ENCODE results near the gene PHPT1.
"Not testable (repeated sequence)": the region's sequence is repeated elsewhere in the genome, so short reads cannot be mapped to it uniquely, and the experiment has no call there.

Gene PHPT1

DNA sequence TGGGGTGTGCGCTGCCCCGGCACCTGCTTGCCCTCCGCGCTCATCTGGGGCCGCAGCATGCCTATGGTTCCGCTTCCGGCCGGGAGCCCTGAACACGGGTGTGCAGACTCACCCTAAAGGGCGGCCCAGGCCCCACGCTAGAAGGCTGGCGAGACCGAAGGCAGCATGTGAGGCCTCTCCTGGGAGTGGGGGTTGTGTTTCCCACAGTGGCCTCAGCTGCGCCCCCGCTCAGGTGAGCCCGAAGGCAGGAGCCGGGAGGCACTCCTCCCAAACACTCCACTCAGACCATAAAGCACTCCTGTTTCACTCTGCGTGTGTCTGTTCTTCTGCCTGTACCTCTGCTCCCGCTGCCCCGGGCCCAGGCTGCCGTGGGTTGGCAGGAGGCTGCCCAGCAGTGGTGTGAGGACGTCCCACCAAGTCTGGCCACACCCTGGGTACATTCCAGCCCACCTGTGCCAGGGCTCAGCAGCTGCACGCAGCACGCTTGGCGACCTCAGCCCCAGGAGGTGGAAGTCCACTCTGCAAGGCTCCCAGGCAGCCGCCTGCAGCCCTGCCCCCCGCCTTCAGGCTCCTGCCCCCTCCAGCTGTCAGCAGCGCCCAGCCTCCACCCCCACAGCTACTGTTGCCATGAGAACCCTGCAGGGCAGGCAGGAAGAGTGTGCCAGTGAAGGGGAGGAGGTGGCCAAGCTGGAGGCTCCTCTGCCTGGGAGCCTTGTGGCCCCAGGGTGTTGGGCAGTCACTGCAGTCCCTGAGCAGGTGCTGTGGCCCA lies 8.1 kb upstream of the PHPT1 start:
- H3K27ac ChIP-seq = peak overlapping the region; percentile 66
- TF ChIP-seq, protein P1, sequence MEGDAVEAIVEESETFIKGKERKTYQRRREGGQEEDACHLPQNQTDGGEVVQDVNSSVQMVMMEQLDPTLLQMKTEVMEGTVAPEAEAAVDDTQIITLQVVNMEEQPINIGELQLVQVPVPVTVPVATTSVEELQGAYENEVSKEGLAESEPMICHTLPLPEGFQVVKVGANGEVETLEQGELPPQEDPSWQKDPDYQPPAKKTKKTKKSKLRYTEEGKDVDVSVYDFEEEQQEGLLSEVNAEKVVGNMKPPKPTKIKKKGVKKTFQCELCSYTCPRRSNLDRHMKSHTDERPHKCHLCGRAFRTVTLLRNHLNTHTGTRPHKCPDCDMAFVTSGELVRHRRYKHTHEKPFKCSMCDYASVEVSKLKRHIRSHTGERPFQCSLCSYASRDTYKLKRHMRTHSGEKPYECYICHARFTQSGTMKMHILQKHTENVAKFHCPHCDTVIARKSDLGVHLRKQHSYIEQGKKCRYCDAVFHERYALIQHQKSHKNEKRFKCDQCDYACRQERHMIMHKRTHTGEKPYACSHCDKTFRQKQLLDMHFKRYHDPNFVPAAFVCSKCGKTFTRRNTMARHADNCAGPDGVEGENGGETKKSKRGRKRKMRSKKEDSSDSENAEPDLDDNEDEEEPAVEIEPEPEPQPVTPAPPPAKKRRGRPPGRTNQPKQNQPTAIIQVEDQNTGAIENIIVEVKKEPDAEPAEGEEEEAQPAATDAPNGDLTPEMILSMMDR (conservative IDR thresholded peaks at IDR 0.05) = no peak

DNA sequence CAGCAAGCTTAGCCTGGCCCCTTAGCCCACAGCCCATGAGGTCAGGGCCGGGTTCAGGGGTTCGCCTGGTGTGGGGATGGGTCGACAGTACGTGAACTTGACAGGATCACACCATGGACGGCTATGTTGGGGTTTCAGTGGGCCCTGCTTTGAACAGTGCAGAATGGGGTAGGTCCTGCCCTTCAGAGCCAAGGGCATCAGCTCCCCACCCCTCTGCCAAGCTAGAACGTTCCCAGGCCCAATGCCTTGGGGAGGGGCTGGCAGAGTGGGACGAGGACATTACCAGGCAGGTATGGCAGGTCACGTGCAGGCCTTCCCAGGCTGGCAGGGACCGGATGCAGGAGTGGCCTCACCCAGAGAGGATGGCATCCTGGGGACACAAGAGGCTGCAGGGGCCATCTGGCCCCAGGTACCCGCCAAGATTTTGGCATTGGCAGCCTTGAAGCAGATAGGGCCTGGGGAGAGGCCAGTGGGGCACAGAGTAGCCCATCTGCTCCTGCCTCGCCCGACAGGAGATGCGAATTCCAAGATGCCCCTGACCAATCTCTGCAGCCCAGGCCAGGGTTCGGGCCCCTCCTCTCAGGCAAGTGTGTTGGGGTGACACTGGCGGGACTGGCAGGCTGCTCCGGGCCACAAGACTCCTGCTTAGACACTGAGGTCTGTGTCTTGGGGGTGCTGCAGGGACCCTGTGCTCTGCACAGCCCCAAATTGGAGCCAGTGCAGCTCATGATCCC lies 7.4 kb upstream of the PHPT1 start:
- H3K27ac ChIP-seq = peak overlapping the region; percentile 66; the same call in 1 of the 2 replicates

DNA sequence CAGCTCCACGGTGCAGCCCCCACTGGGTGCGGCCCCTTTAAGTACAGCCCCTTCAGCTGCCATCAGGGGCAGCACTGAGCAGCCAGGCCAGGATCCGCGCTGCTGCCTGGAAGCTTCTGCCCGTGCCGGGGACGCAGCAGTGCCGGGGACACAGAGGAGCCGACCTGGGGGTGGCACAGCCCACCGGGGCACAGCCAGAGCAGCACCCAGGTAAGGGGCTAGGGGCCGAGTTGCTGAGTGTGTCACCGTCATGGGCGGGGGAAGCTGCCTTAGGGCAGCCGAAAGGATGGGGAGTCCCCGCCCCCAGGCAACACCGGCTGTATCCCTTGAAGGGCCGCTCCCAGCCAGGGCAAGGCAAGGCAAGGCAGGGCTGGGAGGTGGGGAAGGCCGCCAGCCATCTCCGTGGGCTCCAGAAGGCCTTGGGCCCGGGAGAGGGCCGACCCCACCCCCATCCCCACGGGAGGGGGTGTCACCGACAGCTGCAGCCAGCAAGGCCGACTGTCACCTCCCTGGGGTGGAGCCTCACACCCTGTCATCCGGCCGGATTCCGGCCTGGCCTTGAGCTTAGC lies 6.7 kb upstream of the PHPT1 start, which contains the start of gene AJM1:
Gene AJM1 (plus strand): TSS at position 99 of the 569 bp plus-strand sequence. CDS start 1,937 bp downstream, outside the sequence.
- H3K27ac ChIP-seq = peak within 1 kb of the TSS; percentile 66
- TF ChIP-seq, protein P1 (conservative IDR thresholded peaks at IDR 0.05) = peak; percentile 70

DNA sequence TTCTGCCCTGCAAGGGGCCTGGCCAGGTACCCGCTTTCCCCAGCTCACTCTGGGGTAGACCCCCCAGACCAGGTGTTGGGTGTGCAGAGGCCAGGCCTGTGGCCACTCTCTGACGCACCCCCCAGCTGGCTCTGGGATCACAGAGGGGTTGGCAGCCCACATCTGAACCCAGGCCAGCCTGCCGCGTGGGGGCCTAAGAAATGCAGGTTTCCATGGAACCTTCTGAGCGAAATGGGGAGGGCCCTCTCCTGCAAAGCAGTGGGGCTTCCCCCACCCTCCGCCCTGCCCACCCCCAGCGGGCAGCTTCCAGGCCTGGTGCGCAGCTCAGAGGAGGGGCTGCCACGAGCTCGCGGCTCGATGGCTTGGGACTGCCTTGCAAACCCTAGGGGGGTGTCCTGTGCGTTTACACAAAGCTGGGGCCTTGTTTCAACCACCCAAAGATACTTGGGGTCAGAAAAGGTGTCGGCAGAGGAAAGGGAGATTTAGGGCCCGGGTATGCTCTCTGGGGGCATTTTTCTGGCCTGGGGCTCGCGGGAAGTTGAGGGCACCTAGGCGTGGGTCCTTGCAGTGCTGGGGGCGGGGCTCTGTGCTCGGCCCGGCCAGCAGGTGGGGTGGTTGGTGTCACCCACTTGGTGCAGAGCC lies 5.9 kb upstream of the PHPT1 start:
- H3K27ac ChIP-seq = not testable (repeated sequence)

DNA sequence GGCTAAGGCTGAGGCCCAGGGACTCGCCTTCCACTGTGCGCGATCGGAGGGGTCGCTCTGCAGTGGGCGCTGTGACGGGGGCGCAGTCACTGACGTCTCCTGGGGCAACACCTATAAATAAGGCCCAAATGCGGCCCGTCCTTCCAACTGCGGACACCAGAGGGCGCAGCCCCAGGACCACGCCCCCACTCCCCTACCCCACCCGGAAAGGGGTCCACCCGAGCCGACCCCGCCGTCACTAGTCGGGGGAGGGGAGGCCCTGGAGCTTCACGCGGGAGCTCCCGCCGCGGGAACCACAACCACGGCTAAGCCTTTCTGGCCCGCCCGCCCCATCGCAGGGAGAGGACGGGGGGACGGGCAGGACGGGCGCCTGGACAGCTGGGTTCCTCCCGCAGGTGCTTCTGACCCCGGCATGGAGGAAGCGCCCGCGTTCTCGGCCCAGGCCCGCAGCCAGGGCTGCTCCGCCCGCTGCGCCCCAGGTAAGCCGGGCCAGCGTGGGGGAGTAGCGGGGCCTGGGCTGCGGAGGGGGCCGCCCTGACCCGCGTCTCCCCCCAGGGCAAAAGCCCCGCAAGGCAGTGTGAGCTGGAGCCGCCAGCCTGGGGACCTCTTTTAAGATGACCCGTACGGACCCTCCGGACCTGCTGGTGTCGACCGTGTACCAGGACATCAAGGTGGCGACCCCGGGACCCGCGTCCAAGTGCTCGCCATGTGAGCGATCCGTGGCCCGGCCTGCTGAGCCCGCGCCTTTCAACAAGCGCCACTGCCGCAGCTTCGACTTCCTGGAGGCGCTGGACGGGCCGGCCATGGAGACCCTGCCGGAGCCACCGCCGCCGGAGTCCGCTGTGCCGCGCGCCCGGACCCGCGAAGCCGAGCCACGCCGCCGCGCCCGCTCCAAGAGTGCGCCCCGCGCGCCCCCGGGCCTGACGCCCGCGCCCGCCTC lies 5.1 kb upstream of the PHPT1 start:
- not testable (repeated sequence) for H3K27ac ChIP-seq
- TF ChIP-seq, protein P1 (conservative IDR thresholded peaks at IDR 0.05) = peak; percentile 35

DNA sequence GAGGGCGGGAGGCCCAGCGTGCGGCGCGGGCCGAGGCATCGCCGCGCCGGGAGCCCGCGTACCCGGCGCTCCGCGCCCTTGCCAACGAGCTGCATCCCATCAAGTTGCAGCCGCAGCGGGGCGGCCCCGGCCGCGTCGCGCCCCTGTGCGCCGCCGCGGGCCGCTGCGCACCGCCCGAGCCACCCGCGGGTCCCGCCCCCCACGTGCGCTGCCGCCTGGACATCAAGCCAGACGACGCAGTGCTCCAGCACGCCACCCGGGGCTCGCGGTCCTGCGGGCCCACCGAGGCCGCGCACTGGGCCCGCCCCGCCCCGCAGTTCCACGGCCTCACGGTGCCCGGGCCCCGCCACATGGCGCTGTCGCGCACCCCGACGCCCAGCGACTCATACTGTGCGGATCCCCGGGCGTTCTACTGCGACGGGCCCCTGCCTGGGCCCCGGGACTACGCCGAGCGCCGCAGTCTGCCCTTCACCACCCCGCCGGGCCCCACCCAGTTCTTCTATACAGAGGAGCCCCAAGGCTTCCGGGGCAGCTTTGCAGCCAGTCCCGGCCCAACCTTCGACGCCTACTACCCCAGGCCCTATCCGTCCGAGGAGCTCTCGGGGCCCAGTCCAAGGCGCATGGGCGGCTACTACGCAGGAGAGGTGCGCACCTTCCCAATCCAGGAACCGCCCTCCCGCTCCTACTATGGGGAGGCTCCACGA lies 4.3 kb upstream of the PHPT1 start:
- H3K27ac ChIP-seq = no peak overlapping the region
- TF ChIP-seq, protein P1 (conservative IDR thresholded peaks at IDR 0.05) = no peak

DNA sequence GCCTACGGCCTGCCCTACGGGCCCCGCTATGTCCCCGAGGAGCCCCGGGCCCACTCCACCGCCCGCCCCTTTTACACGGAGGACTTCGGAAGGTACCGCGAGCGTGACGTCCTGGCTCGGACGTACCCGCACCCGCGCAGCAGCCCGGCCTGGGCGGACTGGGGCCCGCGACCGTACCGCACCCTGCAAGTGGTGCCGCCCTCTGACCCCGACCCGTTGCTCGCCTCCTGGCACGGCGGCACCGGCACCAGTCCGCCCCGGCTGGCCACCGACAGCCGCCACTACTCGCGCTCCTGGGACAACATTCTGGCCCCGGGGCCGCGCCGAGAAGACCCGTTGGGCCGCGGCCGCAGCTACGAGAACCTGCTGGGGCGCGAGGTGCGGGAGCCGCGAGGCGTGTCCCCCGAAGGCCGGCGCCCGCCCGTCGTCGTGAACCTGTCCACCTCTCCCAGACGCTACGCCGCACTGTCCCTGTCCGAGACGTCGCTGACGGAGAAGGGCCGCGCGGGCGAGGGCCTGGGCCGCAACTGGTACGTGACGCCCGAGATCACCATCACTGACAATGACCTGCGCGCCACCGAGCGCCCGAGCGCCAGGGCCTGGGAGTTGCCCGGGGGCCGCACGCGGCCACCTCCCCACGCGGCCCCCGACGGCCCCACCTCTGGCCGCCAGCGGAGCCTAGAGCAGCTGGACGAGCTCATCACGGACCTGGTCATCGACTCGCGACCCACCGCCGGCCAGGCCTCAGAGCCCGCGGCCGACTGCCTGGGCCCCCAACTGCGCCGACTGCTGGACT lies 3.5 kb upstream of the PHPT1 start:
- TF ChIP-seq, protein P1 (conservative IDR thresholded peaks at IDR 0.05) = no peak
- H3K27ac ChIP-seq = no peak overlapping the region

All from VCaP (cell line).